Measurements from ENCODE around the gene SHCBP1L.

Gene SHCBP1L

DNA sequence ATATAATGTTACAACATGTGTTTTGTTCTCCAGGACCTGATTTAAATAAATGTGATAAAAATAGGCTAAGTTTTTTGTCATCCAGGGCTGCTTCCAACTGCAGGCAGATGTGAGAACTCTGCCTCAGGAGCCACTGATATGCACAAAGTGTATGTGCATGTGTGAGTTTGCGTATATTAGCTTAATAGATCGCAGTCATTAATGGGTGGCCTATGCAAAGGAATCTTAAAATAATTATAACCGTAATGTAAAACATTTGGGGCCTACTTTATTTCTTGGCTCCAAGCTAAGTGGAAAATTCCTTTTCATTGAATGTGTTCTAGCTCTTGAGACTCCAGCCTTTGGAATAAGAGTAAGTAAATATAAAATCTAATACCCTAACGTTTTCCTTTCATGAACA lies 97.1 kb downstream of the SHCBP1L start:
- DNase-seq (ENCODE audit: low read depth) = no peak
- no peak overlapping the region for H3K4me3 ChIP-seq (ENCODE audit: low read depth, low read length)

DNA sequence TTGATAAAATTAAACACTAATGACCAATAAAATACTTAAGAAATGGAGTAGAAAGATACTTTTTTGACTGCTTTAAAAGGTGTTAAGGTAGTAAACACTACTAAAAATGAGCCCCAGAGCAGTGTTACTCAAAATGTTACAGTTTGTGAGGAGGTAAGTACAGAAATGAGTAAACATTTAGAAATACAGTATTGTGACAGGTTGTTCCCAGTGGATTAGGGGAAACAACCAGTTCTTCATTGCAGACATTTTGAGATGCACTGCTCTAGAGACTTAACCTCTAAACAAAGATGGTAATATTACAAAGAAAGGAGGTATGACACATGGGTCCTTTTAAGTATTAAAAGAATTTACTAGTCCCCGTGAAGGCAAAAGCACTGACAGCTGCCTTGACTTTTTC lies 101.1 kb downstream of the SHCBP1L start:
- no peak for DNase-seq (ENCODE audit: low read depth)
- H3K4me3 ChIP-seq (ENCODE audit: low read depth, low read length) = no peak overlapping the region

DNA sequence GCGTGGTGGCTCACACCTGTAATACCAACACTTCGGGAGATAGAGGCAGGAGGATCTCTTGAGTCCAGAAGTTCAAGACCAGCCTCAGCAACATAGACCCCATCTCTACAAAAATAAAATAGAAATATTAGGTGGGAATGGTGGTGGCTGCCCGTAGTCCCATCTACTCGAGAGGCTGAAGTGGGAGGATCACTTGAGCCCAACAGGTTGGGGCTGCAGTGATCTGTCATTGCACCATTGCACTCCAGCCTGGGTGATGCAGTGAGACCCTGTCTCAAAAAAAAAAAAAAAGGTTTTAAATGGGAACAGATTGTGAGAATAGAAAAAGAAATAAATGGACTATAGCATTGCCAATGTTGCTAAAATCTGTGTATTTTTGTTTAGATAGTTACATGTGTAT lies 102.6 kb downstream of the SHCBP1L start:
- DNase-seq (ENCODE audit: low read depth) = no peak

More for the DNA sequence above, 102.6 kb downstream of the SHCBP1L start:
- H3K4me3 ChIP-seq (ENCODE audit: low read depth, low read length) = no peak overlapping the region
